BLaER1 treated with 17β-estradiol and CSF1 and Interleukin-3, amounts not matched to agents 10 nM and 100 nM (cell line): ENCODE results near the gene DNM3.
"Not testable (repeated sequence)": the region's sequence is repeated elsewhere in the genome, so short reads cannot be mapped to it uniquely, and the experiment has no call there.

Source experiments
- H3K27ac ChIP-seq, 11 experiments: shearing (Covaris generic); formaldehyde crosslinking; 2 replicates each; pipeline ENCODE4 v1.8.1; 2022
- H3K27me3 ChIP-seq, 11 experiments: shearing (Covaris generic); formaldehyde crosslinking; 2 replicates each; pipeline ENCODE4 v1.8.1; 2022
- H3K36me3 ChIP-seq, 11 experiments: shearing (Covaris generic); formaldehyde crosslinking; 2 replicates each; pipeline ENCODE4 v1.8.1; 2022
- H3K4me1 ChIP-seq, 10 experiments: shearing (Covaris generic); formaldehyde crosslinking; 2 replicates each; pipeline ENCODE4 v1.8.1; 2022
- H3K4me2 ChIP-seq, 11 experiments: shearing (Covaris generic); formaldehyde crosslinking; 2 replicates each; pipeline ENCODE4 v1.8.1; 2022
- H3K4me3 ChIP-seq, 10 experiments: shearing (Covaris generic); formaldehyde crosslinking; 2 replicates each; pipeline ENCODE4 v1.8.1; 2022
- H3K9ac ChIP-seq, 11 experiments: shearing (Covaris generic); formaldehyde crosslinking; 2 replicates each; pipeline ENCODE4 v1.8.1; 2022
- H3K9me3 ChIP-seq, 11 experiments: shearing (Covaris generic); formaldehyde crosslinking; replicated peaks in 1 of 11; 2 replicates each; pipeline ENCODE4 v1.8.1; 2022
- H4K20me1 ChIP-seq, 11 experiments: shearing (Covaris generic); formaldehyde crosslinking; 2 replicates each; pipeline ENCODE4 v1.8.1; 2022
- Cebpa-rat ChIP-seq, 11 experiments: shearing (Covaris generic); IDR thresholded peaks; 2 replicates each; pipeline ENCODE4 v1.8.1; 2022

The DNM3 gene

GRCh38 chr1:172040466-172040865 is 199.2 kb downstream of the DNM3 start:
- Histone ChIP-seq H3K27me3 (no peaks in the 10 kb centered on the region), H3K4me2 (no peak overlapping the region), H4K20me1 (no peaks in the 10 kb centered on the region), H3K36me3 (no peaks in the 10 kb centered on the region), H3K4me3 (no peak overlapping the region), H3K9ac (no peak overlapping the region), H3K27ac (no peak overlapping the region), H3K4me1 (peaks cover 0 to 6% (median 0%) of the 10 kb centered on the region in 10 experiments; a peak in 2 of 20 replicates), H3K9me3 (no peaks in the 10 kb centered on the region)
- no peak for TF ChIP-seq Cebpa-rat (IDR thresholded peaks at IDR 0.05)

DNA sequence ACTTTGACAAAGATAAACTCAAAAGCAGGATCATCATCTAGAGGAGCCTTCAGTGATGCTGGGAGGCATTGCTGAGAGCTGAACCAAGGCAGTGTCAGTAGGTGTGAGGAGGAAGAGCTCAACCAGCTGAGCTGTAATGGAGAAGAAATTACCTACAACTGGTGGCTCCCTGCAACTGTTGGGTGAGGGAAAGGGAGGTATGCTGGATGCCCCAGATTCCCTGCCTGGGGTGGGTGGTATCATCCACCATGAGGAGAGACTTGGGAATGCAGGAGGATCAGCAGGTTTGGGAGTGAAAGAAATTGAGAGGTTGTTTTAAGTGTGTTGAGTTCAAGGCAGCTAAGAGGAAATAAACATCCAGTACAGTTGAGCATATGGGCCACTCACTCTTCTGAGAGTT is 199.8 kb downstream of the DNM3 start:
- Histone ChIP-seq H3K4me1 (peaks cover 0 to 6% (median 0%) of the 10 kb centered on the region in 10 experiments; a peak in 2 of 20 replicates), H3K27ac (no peak overlapping the region), H3K9me3 (no peaks in the 10 kb centered on the region; a peak in 1 of 22 replicates), H3K4me2 (no peak overlapping the region), H4K20me1 (no peaks in the 10 kb centered on the region), H3K27me3 (no peaks in the 10 kb centered on the region), H3K36me3 (no peaks in the 10 kb centered on the region), H3K9ac (no peak overlapping the region), H3K4me3 (no peak overlapping the region)
- no peak for TF ChIP-seq Cebpa-rat (IDR thresholded peaks at IDR 0.05)

- no peak overlapping the region for H3K4me2 ChIP-seq
Measured at GRCh38 chr1:172041742-172042141, 200.4 kb downstream of the DNM3 start.

GRCh38 chr1:172043900-172044299 is 202.6 kb downstream of the DNM3 start:
- H4K20me1 ChIP-seq: no peaks in the 10 kb centered on the region
- TF ChIP-seq Cebpa-rat (IDR thresholded peaks at IDR 0.05): no peak
- peaks cover 0 to 6% (median 0%) of the 10 kb centered on the region in 10 experiments; a peak in 2 of 20 replicates for H3K4me1 ChIP-seq
- H3K9ac ChIP-seq: no peak overlapping the region
- no peak overlapping the region for H3K27ac ChIP-seq
- no peaks in the 10 kb centered on the region for H3K27me3 ChIP-seq
- H3K4me3 ChIP-seq: no peak overlapping the region
- H3K9me3 ChIP-seq: no peaks in the 10 kb centered on the region; a peak in 1 of 22 replicates
- H3K4me2 ChIP-seq: 0 out of 22 replicates have a peak overlapping the region, but pooled peaks of 1 of the 11 experiments have one; percentile 18
- no peaks in the 10 kb centered on the region for H3K36me3 ChIP-seq

More at GRCh38 chr1:172041742-172042141, 200.4 kb downstream of the DNM3 start:
- H3K27me3 ChIP-seq: no peaks in the 10 kb centered on the region
- H3K4me1 ChIP-seq: peaks cover 0 to 6% (median 0%) of the 10 kb centered on the region in 10 experiments; a peak in 2 of 20 replicates
- H3K36me3 ChIP-seq: no peaks in the 10 kb centered on the region
- H3K27ac ChIP-seq: no peak overlapping the region
- TF ChIP-seq Cebpa-rat (IDR thresholded peaks at IDR 0.05): no peak
- H4K20me1 ChIP-seq: no peaks in the 10 kb centered on the region
- no peak overlapping the region for H3K4me3 ChIP-seq
- H3K9ac ChIP-seq: no peak overlapping the region
- no peaks in the 10 kb centered on the region; a peak in 1 of 22 replicates for H3K9me3 ChIP-seq

DNA sequence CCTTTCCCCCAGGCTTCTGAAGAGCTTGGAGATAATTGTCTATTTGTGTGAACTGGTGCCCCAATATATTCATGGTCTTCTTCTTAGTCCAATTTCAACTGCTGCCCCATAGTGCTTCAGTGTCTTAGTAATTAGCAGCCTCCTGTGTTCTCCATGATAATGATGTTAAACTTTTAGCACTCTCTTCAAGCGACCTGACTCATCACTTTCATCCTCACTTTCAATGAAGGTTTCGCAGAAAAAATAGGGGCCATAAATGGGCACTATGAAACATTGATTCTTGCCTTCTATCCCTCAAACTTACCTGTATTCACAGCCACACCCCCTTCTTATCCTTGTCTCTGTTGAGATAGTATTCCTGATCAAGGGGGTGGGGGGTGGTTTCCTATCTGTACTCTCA is 210.6 kb downstream of the DNM3 start:
- no peaks in the 10 kb centered on the region for H4K20me1 ChIP-seq
- H3K4me2 ChIP-seq: no peak overlapping the region
- H3K9me3 ChIP-seq: no peaks in the 10 kb centered on the region
- H3K27me3 ChIP-seq: no peaks in the 10 kb centered on the region
- no peak overlapping the region for H3K9ac ChIP-seq
- no peak overlapping the region for H3K4me3 ChIP-seq
- no peaks in the 10 kb centered on the region for H3K4me1 ChIP-seq
- no peak overlapping the region for H3K27ac ChIP-seq
- TF ChIP-seq Cebpa-rat (IDR thresholded peaks at IDR 0.05): no peak
- H3K36me3 ChIP-seq: no peaks in the 10 kb centered on the region

DNA sequence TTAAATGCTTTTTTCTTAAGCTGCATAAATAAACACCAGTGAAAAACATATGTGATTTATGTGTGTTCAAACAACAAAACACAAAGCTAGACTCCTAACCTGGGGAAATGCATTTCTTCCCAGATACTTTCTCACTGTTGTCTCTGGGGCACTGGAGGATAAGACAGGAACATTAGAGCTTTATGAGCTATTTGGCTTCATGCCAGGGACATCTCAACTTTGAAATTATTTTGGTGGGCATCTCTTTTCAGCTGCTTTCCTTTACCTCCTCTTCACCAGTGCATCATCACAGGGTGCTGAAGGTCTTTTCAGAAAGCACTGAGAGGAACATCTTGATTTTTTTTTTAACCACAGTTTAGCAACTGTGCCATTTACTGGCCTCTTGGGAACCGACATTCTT is 212.9 kb downstream of the DNM3 start:
- Histone ChIP-seq H3K9ac (no peak overlapping the region), H3K27me3 (no peaks in the 10 kb centered on the region), H3K4me1 (no peaks in the 10 kb centered on the region), H4K20me1 (no peaks in the 10 kb centered on the region), H3K27ac (no peak overlapping the region), H3K36me3 (no peaks in the 10 kb centered on the region), H3K4me2 (no peak overlapping the region), H3K9me3 (no peaks in the 10 kb centered on the region), H3K4me3 (no peak overlapping the region)
- no peak for TF ChIP-seq Cebpa-rat (IDR thresholded peaks at IDR 0.05)

- not testable (repeated sequence) for H3K9ac ChIP-seq, H3K4me3 ChIP-seq, H3K4me2 ChIP-seq, H3K9me3 ChIP-seq, H3K27me3 ChIP-seq, H3K27ac ChIP-seq, H4K20me1 ChIP-seq, H3K4me1 ChIP-seq, H3K36me3 ChIP-seq
Measured at GRCh38 chr1:172055816-172056419, 214.6 kb downstream of the DNM3 start.

- TF ChIP-seq Cebpa-rat (IDR thresholded peaks at IDR 0.05): no peak
Measured at GRCh38 chr1:172068334-172068733, 227.0 kb downstream of the DNM3 start.

GRCh38 chr1:172069051-172069450 is 227.8 kb downstream of the DNM3 start:
- no peak for TF ChIP-seq Cebpa-rat (IDR thresholded peaks at IDR 0.05)
- no peaks in the 10 kb centered on the region for H3K9me3 ChIP-seq
- H3K4me3 ChIP-seq: no peak overlapping the region
- no peak overlapping the region for H3K27ac ChIP-seq
- H3K4me2 ChIP-seq: no peak overlapping the region
- no peaks in the 10 kb centered on the region for H4K20me1 ChIP-seq
- H3K9ac ChIP-seq: no peak overlapping the region
- H3K4me1 ChIP-seq: no peaks in the 10 kb centered on the region
- no peaks in the 10 kb centered on the region for H3K27me3 ChIP-seq
- H3K36me3 ChIP-seq: no peaks in the 10 kb centered on the region

More at GRCh38 chr1:172068334-172068733, 227.0 kb downstream of the DNM3 start:
- no peak overlapping the region for H3K27ac ChIP-seq
- H3K4me2 ChIP-seq: no peak overlapping the region; a peak in 1 of 22 replicates
- no peaks in the 10 kb centered on the region for H3K9me3 ChIP-seq
- no peaks in the 10 kb centered on the region for H3K27me3 ChIP-seq
- no peak overlapping the region for H3K9ac ChIP-seq
- H3K36me3 ChIP-seq: no peaks in the 10 kb centered on the region
- H3K4me1 ChIP-seq: no peaks in the 10 kb centered on the region
- no peaks in the 10 kb centered on the region for H4K20me1 ChIP-seq
- no peak overlapping the region for H3K4me3 ChIP-seq

DNA sequence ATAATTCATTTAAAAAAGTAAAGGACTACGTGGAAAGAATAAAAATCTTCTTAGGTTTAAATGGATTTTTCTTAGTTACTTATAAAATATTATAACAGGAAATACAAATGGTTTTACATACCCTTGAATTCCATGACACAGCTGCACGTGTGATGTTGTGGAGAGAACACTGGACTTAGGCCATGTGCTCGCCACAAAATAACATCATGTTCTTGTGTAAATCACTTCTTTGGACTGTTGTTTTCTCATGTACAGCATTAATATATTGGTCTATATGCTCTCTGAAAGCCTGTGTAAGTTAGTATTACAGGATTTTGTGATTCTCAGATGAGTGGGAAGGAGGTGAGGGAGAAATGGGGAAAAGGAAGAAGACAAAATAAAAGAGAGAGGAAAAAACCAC is 228.2 kb downstream of the DNM3 start:
- no peak for TF ChIP-seq Cebpa-rat (IDR thresholded peaks at IDR 0.05)
- no peaks in the 10 kb centered on the region for H4K20me1 ChIP-seq
- no peaks in the 10 kb centered on the region for H3K4me1 ChIP-seq
- H3K36me3 ChIP-seq: no peaks in the 10 kb centered on the region
- H3K9ac ChIP-seq: no peak overlapping the region
- no peaks in the 10 kb centered on the region for H3K9me3 ChIP-seq
- H3K4me2 ChIP-seq: no peak overlapping the region
- no peak overlapping the region for H3K27ac ChIP-seq
- no peaks in the 10 kb centered on the region for H3K27me3 ChIP-seq
- H3K4me3 ChIP-seq: no peak overlapping the region
